NCI-H128 (cell line): ENCODE results near the gene PPP1R3C.

ENCODE experiments used
- DNase-seq: peaks from one replicate; lab custom pipeline; 2025; ENCODE audit not compliant: unreplicated experiment; lab: John Stamatoyannopoulos, UW

PPP1R3C gene

GRCh38 chr10:91602449-91602848 lies 30.4 kb downstream of the PPP1R3C start:
- DNase-seq: no peak

- no peak for DNase-seq
These were observed 31.7 kb downstream of the PPP1R3C start for GRCh38 chr10:91601212-91601611.

GRCh38 chr10:91598211-91598977 lies 34.5 kb downstream of the PPP1R3C start:
- DNase-seq: no peak

GRCh38 chr10:91597197-91597881 lies 35.5 kb downstream of the PPP1R3C start:
- peak; percentile 5 for DNase-seq

GRCh38 chr10:91596825-91597196 lies 36.1 kb downstream of the PPP1R3C start:
- DNase-seq: no peak

GRCh38 chr10:91593834-91594233 lies 39.0 kb downstream of the PPP1R3C start:
- no peak for DNase-seq

- no peak for DNase-seq
These were observed 39.5 kb downstream of the PPP1R3C start for GRCh38 chr10:91593366-91593765.

- no peak for DNase-seq
These were observed 40.5 kb downstream of the PPP1R3C start for GRCh38 chr10:91592266-91592975.

GRCh38 chr10:91591797-91592174 lies 41.1 kb downstream of the PPP1R3C start:
- no peak for DNase-seq

GRCh38 chr10:91590904-91591796 lies 41.7 kb downstream of the PPP1R3C start:
- DNase-seq: no peak

GRCh38 chr10:91590142-91590903 lies 42.5 kb downstream of the PPP1R3C start:
- no peak for DNase-seq

- DNase-seq: no peak
These were observed 43.2 kb downstream of the PPP1R3C start for GRCh38 chr10:91589658-91590035.

- no peak for DNase-seq
These were observed 43.7 kb downstream of the PPP1R3C start for GRCh38 chr10:91589015-91589657.

- DNase-seq: no peak
These were observed 44.9 kb downstream of the PPP1R3C start for GRCh38 chr10:91587710-91588638.

- no peak for DNase-seq
These were observed 50.7 kb downstream of the PPP1R3C start for GRCh38 chr10:91582153-91582554.

GRCh38 chr10:91579329-91579985 lies 53.4 kb downstream of the PPP1R3C start:
- no peak for DNase-seq
